Lower leg skin (tissue), 3 donors: ENCODE results near the gene SATB1.

ENCODE experiments used
- CTCF ChIP-seq, 3 donors: fragments of 450-650 bp; IDR thresholded peaks; one replicate each; pipeline ENCODE4 v1.5.1; 2016; ENCODE audit warnings: antibody characterized with exemption in 3 of 3, mild to moderate bottlenecking in 3 of 3, moderate library complexity in 2 of 3
- POLR2A ChIP-seq, 2 donors: fragments of 450-650 bp; IDR thresholded peaks; one replicate each; pipeline ENCODE4 v1.6.1; 2016 to 2017; ENCODE audit warnings: antibody characterized with exemption in 2 of 2, mild to moderate bottlenecking in 1 of 2, moderate library complexity in 1 of 2

GRCh38 chr3:18423401-18424212 lies 1.5 kb downstream of the SATB1 start:
- TF ChIP-seq CTCF (IDR thresholded peaks at IDR 0.05) = no peak
- no peak for TF ChIP-seq POLR2A (IDR thresholded peaks at IDR 0.05)
